Superior temporal gyrus (tissue), 1 donor: ENCODE results near the gene KRT10.
"Not testable (repeated sequence)": the region's sequence is repeated elsewhere in the genome, so short reads cannot be mapped to it uniquely, and the experiment has no call there.

Experiments used
- DNase-seq: peaks from one replicate; pipeline ENCODE4 v3.0.0-alpha.2; 2016; ENCODE audit errors: extremely low spot score

KRT10 gene

GRCh38 chr17:40822132-40822812 lies at the start of gene KRT10:
KRT10 (minus strand) TSS chr17:40822614; CDS start chr17:40822585, 29 bp downstream.
- no peak for DNase-seq

GRCh38 chr17:40871316-40871715 lies 48.9 kb upstream of the KRT10 start:
- DNase-seq, result no peak

- no peak for DNase-seq
Measured at GRCh38 chr17:40870136-40870535, 47.7 kb upstream of the KRT10 start.

- no peak for DNase-seq
Measured at GRCh38 chr17:40866838-40867237, 44.4 kb upstream of the KRT10 start, which contains the start of gene KRT12. KRT12 (minus strand) TSS chr17:40867223; CDS start chr17:40867186, 37 bp downstream.

- DNase-seq, result no peak
Measured at GRCh38 chr17:40864661-40865390, 42.4 kb upstream of the KRT10 start.

GRCh38 chr17:40862985-40863733 lies 40.7 kb upstream of the KRT10 start:
- DNase-seq, result no peak

- DNase-seq, result no peak
Measured at GRCh38 chr17:40859536-40859935, 37.1 kb upstream of the KRT10 start.

GRCh38 chr17:40858667-40859066 lies 36.3 kb upstream of the KRT10 start:
- DNase-seq, result not testable (repeated sequence)

- no peak for DNase-seq
Measured at GRCh38 chr17:40857535-40857934, 35.1 kb upstream of the KRT10 start.

GRCh38 chr17:40854175-40854814 lies 31.9 kb upstream of the KRT10 start:
- DNase-seq, result peak; percentile 28

- DNase-seq, result no peak
Measured at GRCh38 chr17:40852364-40852763, 29.9 kb upstream of the KRT10 start.

- DNase-seq, result no peak
Measured at GRCh38 chr17:40850293-40850972, 28.0 kb upstream of the KRT10 start.

GRCh38 chr17:40849723-40850122 lies 27.3 kb upstream of the KRT10 start:
- DNase-seq, result no peak

GRCh38 chr17:40848583-40849235 lies 26.3 kb upstream of the KRT10 start:
- no peak for DNase-seq

- no peak for DNase-seq
Measured at GRCh38 chr17:40846515-40847144, 24.2 kb upstream of the KRT10 start.

GRCh38 chr17:40844671-40845107 lies 22.3 kb upstream of the KRT10 start:
- DNase-seq, result no peak

- DNase-seq, result no peak
Measured at GRCh38 chr17:40843242-40843641, 20.8 kb upstream of the KRT10 start.

- no peak for DNase-seq
Measured at GRCh38 chr17:40841246-40841645, 18.8 kb upstream of the KRT10 start.

- DNase-seq, result no peak
Measured at GRCh38 chr17:40839194-40839593, 16.8 kb upstream of the KRT10 start.

- no peak for DNase-seq
Measured at GRCh38 chr17:40836020-40836419, 13.6 kb upstream of the KRT10 start.
